Activated gamma-delta T cell treated with Interleukin-2 at 50 U/mL for 16 hours (primary cell): Measurements from ENCODE around the gene HAUS8.

Source experiments
- DNase-seq: peaks from one replicate; pipeline ENCODE4 v3.0.0-alpha.2; 2020

HAUS8 gene

DNA sequence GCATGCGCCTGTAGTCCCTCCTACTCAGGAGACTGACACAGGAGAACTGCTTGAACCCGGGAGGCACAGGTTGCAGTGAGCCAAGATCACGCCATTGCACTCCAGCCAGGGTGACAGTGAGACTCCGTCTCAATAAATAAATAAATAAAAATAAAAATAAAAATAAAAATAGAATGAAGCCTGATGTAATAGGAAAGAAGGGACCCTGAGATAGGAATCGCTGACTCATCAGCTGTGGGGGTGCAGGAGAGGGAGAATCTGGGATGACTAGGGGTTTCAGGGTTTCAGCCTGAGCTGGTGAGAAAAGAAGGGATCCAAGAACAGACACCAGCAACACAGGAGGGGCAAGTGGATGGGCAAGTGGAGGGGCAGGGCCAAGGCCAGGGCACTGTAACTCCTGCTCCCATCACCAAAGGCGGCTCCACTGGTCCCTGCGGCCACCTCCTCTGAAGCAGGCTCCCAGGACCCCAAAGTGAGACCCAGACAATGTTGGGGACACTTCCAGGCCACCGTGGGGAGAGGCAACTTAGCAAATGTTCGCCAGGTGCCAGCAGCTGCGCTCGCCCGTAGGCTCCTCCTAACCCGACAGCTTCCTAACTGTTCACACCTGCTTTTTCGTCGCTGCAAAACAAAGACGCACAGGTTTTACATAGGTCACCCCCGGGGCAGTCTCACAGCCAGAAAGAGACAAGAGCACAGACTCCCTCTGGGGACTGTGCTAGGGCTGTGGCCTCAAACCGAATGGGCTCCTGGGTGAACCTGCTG lies 1.2 kb downstream of the HAUS8 start:
- peak; percentile 12 for DNase-seq

DNA sequence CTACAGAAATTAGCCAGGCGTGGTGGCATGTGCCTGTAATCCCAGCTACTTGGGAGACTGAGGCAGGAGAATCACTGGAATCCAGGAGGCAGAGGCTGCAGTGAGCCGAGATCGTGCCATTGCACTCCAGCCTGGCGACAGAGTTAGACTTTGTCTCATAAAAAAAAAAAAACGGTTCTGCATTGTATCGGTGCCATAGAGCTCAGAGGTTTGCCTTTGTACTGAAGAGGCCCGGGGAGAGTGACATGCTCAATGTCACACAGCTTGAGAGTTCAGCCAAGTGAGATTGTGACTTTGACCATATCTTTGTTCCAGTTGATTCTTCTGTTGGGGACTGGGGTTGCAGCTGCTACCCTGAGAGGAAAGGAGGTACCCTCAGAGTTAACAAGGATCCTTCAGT lies 4.3 kb downstream of the HAUS8 start:
- no peak for DNase-seq

DNA sequence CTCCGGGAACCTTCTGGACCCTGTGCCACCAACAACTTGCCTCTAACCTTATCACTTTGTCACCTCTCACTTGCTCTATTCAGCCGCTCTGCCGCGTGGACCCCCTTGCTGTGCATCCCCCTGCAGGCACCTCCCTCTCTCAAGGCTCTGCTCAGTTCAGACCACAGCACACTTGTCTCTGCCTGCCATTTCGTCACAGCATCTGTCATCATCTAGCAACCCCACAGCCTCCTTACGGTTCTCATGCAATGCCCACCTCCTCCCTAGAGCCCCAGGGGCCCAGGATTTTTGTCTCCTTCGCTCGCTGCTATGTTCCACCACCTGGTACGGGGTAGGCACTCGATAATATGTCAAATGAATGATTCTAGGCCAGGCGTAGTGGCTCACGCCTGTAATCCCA lies 4.8 kb downstream of the HAUS8 start:
- DNase-seq = no peak

DNA sequence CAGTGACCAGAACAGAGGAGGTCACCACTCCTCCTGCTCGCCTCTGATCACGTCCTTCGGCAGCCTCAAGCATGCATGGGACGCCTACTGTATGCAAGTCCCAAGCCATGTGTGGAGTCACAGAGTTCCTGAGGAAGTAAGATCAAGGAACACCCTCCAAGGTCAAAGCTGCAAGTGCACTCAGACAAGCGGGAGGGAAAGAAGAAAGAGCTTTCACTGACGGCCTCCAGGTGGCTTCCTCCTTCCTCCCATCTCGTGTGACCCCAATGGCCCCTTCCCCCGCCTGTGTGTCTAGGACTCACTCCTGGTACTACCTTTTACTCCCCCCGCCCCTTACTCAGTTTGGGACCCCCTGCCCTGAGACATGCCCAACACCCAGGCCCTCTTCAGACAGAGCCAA lies 6.1 kb downstream of the HAUS8 start:
- no peak for DNase-seq

DNA sequence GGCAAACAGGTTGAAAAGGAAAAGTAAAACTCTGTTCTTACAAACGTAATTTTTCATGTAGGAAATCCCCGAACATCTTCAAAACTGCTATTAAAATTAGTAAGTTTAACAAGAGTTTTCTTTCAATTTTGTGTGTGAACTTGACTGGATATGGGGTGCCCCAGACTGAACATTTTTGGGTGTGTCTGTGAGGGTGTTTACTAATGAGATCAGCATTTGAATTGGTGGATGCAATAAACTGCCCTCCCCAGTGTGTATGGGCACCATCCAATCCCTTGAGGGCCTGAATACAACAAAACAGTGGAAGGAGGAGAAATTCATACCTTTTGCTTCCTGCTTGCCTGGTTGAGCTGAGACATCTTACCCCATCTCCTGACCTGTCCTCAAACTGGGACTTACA lies 11.8 kb downstream of the HAUS8 start:
- DNase-seq = no peak

DNA sequence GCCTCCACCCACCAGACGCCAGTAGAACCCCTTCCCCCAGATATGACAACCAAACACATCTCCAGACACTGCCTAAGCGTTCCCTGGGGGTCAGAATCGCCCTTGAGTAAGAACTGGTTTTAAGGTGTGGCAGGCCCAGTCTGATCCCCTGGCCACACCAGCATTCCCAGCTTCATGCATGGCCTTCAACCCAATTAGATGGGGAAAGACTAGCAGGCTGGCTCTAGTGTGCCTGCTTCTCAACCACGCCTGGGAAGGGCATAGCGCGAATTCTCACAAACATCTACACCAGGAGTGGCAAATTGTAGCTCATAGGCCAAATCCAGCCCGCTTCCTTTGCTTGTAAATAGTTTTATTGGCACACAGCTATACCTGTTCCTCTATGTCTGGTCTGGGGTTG lies 13.6 kb downstream of the HAUS8 start:
- DNase-seq = no peak

DNA sequence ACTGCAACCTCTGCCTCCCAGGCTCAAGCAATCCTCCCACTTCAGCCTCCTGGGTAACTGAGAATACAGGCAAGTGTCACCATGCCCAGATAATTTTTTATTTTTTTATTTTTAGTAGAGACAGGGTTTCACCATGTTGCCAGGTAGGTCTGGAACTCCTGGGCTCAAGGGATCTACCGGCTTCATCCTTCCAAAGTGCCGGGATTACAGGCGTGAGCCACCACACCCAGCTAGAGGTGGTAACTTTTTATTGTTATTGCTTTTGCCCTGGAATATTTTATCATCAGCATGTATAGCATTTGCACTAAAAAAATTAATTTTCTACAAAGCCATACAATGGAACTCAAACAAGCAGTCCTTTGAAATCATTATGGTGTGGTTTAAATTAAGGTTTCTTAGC lies 14.0 kb downstream of the HAUS8 start:
- no peak for DNase-seq

DNA sequence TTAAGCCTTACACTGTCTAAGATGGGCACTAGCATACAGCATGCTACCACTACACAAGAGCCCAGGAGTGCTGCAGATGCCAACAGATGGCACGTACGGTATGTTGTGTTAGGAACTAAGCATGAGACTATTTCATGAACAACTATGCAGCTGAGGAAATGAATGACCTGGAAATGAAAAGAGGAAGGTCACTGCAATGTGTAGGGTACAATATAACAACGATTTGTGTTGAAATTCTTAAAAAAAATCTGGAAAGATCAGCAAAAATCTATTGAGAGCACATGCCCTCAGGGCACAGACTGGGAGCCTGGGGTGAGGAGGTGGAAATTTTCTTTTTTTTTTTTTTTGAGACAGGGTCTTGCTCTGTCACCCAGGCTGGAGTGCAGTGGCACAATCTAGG lies 14.4 kb downstream of the HAUS8 start:
- no peak for DNase-seq

DNA sequence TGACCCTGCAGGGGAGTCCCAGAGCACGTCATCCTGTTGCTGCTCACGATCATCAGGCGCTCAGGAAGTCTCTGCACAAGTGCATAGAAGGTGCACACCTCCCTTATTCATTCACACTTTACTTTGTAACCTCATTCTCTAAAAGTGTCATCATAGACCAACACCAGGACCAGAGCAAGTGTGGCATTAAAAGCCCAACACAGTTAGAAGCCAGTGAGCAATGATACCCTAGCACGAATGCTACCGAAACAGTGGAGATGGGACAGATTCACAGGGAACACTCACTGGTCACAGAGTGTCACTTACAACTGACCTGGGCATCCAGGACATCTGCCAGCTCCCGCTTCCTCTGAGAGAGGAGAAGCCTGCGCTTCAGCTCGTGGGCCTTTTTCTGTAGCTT lies 17.0 kb downstream of the HAUS8 start:
- no peak for DNase-seq

DNA sequence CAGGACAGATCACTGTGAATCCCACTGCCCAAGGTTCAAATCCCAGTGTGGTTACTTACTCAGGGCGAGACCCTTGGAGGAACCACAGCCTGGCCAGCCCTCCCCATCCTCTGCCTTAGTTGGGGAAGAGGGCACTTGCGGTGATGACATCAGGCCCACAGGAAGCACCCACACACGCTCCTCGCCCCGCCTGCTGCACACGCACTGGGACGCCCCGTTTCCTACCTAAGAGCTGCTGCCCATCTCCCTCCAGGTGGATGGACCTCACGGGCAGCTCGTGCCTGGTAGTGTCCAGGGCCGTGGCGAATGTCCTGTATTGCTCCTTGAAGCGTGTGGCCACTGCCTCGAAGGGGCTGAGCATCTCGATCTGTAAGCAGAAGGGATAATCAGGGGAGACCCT lies 19.6 kb downstream of the HAUS8 start:
- no peak for DNase-seq

DNA sequence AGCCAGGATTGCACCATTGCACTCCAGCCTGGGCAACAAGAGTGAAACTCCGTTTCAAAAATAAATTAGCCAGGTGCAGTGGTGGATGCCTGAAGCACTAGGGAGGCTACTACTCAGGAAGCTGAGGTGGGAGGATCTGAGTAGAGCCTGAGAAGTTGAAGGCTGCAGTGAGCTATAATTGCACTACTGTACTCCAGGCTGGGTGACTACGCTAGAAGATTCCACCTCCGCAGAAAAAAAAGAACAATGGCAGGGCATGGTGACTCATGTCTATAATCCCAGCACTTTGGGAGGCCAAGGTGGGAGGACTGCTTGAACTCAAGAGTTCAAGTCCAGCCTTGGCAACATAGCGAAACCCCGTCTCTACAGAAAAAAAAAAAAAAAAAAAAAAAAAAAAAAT lies 20.5 kb downstream of the HAUS8 start:
- no peak for DNase-seq

DNA sequence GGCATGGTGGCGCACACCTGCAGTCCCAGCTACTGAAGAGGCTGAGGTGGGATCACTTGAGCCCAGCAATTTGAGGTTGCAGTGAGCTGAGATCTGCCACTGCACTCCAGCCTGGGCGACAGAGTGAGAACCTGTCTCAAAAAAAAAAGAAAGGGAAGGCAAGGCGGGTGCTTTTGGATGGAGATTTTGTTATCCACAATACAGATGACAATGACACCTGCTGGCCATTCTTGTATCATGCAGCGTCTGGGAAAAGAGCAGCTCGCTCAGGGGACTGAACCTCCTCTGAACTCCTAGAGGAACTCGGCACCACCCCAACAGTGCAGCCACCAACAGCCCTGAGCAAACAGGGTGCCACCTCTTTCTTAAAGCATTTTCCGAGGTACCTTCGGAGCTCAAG lies 22.8 kb downstream of the HAUS8 start:
- DNase-seq = no peak

DNA sequence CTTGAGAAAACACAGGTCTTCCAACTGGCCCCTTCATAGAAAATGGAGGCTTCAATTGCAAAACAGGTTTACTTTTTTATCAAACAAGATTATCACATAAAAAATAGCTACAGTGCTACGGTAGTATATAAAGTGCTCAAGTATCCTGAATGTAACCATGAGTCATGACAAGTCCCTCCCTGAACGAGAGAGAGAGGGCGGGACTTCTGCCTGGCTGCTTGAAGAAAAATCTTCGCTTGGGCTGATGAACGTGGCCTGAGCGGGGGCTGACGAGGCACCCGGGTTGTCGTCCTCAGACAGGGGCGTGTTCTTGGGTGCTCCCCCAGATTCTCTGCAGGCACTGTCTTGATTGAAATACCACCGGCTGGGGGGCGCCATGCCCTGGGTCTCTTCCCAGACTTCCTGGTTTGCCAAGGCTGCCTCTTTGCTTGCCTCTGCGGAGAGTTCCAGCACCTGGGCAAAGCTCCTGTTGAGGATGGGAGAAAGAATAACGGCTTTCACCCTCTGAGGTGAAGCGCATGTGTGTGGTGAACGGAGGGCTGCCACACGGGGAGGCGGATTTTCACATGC lies 25.5 kb downstream of the HAUS8 start:
- DNase-seq = no peak

DNA sequence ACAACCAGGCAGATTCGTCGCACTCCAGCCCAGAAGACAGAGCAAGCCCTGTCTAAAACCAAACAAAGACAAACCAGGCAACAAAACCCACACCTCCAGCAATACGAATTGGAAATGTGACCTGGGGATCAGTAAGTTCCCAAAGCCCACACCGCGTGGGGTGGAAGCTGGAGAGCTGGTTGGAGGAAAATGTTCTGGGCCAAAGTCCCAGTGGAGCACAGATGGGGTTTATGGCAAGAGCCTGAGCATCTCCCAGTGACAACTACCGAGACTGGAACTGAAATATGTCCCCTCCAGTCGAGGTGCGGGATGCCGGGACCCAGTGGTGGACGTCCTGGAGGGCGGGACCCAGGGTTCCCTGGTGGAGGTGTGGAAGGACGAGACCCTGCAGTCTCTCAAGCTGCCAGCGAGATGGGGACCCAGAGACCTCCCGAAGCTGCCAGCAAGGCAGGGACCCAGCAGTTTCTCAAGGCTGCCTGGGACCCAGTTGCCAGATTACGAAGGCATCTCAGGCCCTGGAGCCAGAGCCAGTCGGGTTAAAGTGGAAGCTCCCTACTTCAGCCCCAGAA lies 26.3 kb downstream of the HAUS8 start:
- no peak for DNase-seq

DNA sequence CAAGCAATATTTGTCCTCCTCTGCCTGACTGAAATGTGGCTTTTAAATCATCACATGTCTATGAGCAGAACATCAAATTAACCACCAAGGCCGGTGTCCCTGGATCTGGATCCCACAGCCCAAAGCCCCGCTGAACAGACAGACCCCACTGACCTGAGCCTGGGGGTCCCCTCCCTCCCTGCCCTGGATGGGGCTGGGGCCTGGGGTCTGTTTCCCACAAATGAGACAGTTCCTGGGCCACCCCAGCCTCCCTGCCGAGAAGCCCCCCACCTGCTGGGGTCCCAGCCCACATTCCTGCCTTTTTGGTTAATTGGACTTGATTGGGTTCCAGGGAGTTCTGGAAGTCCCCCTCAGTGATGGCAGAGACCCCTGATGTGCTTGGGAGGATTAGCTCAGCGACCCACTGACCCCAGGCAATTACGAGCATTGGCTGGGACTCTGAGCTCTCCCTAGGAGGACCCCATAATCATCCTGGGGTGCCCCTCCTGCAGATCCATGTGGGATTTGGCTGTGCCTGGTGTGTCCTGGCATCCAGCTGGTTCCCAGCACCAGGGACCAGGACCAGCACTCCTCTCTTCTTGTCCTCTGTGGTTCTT lies 29.2 kb downstream of the HAUS8 start:
- no peak for DNase-seq

DNA sequence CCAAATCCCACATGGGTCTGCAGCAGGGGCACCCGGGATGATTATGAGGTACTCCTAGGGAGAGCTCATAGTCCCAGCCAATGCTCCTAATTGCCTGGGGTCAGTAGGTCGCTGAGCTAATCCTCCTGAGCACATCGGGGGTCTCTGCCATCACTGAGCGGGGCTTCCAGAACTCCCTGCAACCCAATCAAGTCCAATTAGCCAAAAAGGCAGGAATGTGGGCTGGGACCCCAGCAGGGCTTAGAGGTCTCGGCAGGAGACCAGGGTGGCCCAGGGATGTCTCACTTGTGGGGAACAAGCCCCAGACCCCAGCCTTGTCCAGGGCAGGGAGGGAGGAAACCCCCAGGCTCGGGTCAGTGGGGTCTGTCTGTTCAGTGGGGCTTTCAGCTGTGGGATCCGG lies 31.5 kb downstream of the HAUS8 start:
- no peak for DNase-seq

DNA sequence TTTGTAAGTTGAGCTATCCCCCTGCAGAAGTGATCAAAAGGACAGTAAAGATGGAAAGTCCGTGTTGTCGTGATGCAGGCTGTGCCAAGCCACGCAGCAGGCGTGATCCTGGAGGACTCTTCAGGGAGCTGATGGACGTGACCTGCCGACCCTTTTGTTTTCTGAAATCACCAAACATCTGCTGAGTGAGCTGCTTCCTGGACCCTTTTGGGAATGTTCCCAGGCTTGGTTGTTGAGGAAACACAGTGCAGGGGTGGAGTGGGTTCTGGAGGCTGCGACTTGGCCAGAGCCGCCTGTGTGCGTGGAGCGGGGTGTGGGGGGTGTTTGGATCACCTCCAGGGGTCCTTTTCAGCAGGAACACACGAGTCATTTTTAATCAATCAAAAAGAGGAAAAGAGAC lies 33.3 kb downstream of the HAUS8 start:
- DNase-seq = no peak

DNA sequence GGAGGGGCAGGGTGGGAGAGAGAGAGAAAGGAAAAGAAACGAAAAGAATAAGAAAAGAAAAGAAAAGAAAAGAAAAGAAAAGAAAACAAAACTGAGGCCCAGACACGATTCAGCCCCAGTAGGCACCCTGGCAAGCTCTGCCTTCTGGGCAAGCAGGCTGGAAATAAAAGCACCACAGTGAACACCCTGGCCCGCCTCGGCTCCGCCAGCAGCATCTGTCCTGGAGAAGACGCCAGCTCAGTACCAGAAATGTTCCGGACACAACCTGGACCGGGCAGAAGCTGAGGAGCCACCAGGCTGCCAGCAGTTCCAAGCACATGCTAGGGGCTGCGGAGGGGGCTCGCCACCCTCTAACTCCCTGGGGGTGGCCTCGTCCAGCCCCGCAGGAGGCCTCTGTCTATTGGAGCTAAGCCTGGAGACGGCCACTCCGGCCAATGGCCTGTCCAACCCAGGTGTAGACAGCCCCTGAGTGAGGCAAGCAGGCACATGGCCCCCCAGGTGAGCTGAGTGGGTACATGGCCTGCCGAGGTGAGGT lies 37.2 kb downstream of the HAUS8 start:
- DNase-seq = no peak

DNA sequence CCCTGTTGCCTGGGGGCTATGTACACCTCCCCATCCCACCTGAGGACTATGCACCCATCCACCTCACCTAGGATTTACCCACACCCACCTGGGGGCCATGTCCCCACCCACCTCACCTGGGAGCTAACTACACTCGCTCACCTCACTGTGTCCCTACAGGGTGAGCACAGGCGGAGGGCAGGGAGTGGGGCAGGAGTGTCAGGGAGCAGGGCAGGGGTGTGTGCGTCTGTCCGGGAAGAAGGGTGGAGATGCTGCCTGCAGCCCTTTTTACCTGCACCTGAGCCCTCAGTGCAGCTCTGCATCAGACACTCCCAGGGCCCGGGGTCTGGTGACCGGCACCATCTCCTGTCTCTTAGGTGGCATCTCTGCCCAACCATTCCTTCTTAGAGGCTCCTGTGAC lies 38.1 kb downstream of the HAUS8 start:
- no peak for DNase-seq

DNA sequence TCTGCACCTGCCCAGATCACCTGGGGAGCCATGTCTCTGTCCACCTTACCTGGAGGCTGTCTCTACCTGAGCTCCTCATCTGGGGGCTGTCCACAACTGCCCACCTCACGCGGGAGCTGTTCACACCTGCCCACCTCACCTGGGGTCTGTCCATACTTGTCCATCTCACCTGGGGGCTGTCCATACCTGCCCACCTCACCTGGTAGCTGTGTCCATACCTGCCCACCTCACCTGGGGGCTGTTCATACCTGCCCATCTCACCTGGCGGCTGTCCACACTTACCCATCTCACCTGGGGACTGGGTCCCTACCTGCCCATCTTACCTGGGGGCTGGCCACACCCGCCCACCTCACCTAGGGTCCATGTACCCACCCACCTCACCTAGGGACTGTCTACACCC lies 38.6 kb downstream of the HAUS8 start:
- DNase-seq = no peak

DNA sequence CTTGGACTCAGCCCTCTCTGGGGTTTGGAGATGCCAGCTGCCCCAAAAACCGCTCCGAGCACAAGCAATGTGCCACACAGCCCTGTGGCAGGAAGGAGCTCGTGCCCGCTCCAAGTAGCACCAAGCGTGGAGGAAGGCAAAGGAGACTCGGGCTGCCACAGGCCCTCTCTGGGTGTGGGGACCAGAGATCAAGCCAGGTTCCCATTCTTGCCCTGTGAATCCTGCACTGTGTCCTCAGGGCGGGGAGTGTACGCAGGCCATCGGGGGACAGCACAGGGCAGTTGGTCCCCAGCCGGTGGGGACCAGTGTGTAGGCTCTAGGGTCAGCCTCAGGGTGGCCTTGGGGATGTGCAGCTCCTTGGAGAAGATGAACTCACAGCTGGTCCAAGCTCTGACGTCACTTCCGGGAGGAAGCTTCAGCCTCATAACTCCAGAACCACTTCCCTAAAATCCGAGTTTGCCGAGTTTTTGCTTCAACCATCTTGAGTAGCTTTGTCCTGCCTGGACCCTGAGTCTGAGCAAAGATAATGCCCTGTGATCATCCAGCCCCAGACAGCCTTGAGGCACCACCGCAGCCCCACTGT lies 39.3 kb downstream of the HAUS8 start:
- no peak for DNase-seq

DNA sequence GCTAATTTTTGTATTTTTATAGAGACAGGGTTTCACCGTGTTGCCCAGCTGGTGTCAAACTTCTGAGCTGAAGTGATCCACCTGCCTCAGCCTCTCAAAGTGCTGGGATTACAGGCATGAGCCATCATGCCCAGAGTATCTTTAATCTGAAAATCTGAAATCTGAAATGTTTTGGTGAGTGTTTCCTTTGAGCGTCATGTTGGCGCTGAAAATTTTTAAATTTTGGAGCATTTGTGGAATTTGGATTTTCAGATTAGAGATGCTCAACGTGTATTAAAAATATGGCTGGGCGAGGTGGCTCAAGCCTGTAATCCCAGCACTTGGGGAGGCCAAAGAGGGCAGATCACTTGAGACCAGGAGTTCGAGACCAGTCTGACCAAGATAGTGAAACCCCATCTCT lies 43.5 kb downstream of the HAUS8 start:
- no peak for DNase-seq

DNA sequence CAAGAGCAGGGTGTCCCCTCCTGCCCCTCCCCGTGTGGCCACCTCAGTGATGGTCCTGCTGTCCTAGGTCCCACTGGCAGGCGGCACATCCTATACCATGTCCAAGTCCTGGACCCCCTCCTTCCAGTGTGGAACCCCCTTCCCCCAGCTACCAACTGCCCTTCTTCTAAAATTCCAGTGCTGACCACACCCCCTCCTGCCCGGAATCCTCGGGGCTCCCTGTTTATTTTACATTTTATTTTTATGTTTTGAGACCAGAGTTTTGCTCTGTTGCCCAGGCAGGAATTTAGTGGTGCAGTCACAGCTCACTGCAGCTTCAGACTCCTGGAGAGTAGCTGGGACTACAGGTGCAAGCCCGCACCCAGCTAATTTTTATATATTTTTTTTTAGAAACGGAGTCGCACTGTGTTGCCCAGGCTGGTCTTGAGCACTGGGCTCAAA lies 47.7 kb downstream of the HAUS8 start:
- DNase-seq = no peak
